Tibial artery (tissue), 4 donors: ENCODE data around the gene TMEM132D.

Source experiments
- DNase-seq, 2 donors: peaks; one replicate each; pipeline ENCODE4 v3.0.0-alpha.2; 2019
- H3K27ac ChIP-seq, 2 donors: fragments of 200-600 bp; sonication (generic) in 1 of 2; 1 replicate in 1 of 2; 2 replicates in 1 of 2; pipeline ENCODE4 v1.5.1; 2018 to 2019; ENCODE audit warnings: mild to moderate bottlenecking in 1 of 2
- H3K27me3 ChIP-seq, 2 donors: fragments of 200-600 bp; sonication (generic) in 1 of 2; one replicate each; pipeline versions ENCODE4 v1.5.1 to v1.6.0; 2016 to 2019
- H3K36me3 ChIP-seq, 3 donors: fragments of 200-600 bp; sonication (generic) in 2 of 3; one replicate each; pipeline ENCODE4 v1.5.1; 2016 to 2019; ENCODE audit warnings: mild to moderate bottlenecking in 2 of 3
- H3K4me1 ChIP-seq, 4 donors: fragments of 200-600 bp; sonication (generic) in 2 of 4; 1 replicate in 3 of 4; 2 replicates in 1 of 4; pipeline ENCODE4 v1.5.1; 2016 to 2019
- H3K4me3 ChIP-seq, 2 donors: fragments of 200-600 bp; sonication (generic) in 1 of 2; 1 replicate in 1 of 2; 2 replicates in 1 of 2; pipeline ENCODE4 v1.5.1; 2018 to 2019; ENCODE audit warnings: mild to moderate bottlenecking in 2 of 2
- H3K9me3 ChIP-seq, 3 donors: fragments of 200-600 bp; sonication (generic) in 1 of 3; one replicate each; pipeline ENCODE4 v1.5.1; 2016 to 2019
- CTCF ChIP-seq, 2 experiments: fragments of 200-600 bp in 1 of 2; fragments of 450-650 bp in 1 of 2; IDR thresholded peaks; one replicate each; pipeline ENCODE4 v1.5.1; 2017 to 2019; ENCODE audit warnings: antibody characterized with exemption in 2 of 2, mild to moderate bottlenecking in 1 of 2, moderate library complexity in 1 of 2
- intact Hi-C: fragments of 100-400 bp; cut with DNase I; formaldehyde crosslinking; loops from one replicate; pipeline ENCODE4 v1.15.0; 2023; ENCODE audit warnings: low total_unique reads

TMEM132D gene

GRCh38 chr12:129776977-129777667 lies 126.7 kb downstream of the TMEM132D start:
- no peak for DNase-seq
- intact Hi-C loops, result no loop called here

GRCh38 chr12:129772501-129773493 lies 131.0 kb downstream of the TMEM132D start:
- no peaks in the 10 kb centered on the region for H3K36me3 ChIP-seq
- H3K9me3 ChIP-seq, result no peaks in the 10 kb centered on the region
- no peak for TF ChIP-seq CTCF (IDR thresholded peaks at IDR 0.05)
- H3K4me1 ChIP-seq, result no peaks in the 10 kb centered on the region
- no peaks in the 10 kb centered on the region for H3K27me3 ChIP-seq
- intact Hi-C loops, result no loop called here
- no peak overlapping the region for H3K4me3 ChIP-seq
- H3K27ac ChIP-seq, result no peak overlapping the region
- no peak for DNase-seq

More at GRCh38 chr12:129776977-129777667, 126.7 kb downstream of the TMEM132D start:
- no peaks in the 10 kb centered on the region for H3K36me3 ChIP-seq
- no peaks in the 10 kb centered on the region for H3K4me1 ChIP-seq
- no peak overlapping the region for H3K4me3 ChIP-seq
- TF ChIP-seq CTCF (IDR thresholded peaks at IDR 0.05), result no peak
- H3K27me3 ChIP-seq, result no peaks in the 10 kb centered on the region
- no peak overlapping the region for H3K27ac ChIP-seq
- H3K9me3 ChIP-seq, result peaks cover 0 to 4% (median 0%) of the 10 kb centered on the region in 3 donors

- H3K9me3 ChIP-seq, result no peaks in the 10 kb centered on the region
- intact Hi-C loops, result no loop called here
- no peaks in the 10 kb centered on the region for H3K4me1 ChIP-seq
- no peaks in the 10 kb centered on the region for H3K27me3 ChIP-seq
- no peak for DNase-seq
- no peak overlapping the region for H3K4me3 ChIP-seq
- no peak for TF ChIP-seq CTCF (IDR thresholded peaks at IDR 0.05)
- H3K27ac ChIP-seq, result no peak overlapping the region
- H3K36me3 ChIP-seq, result no peaks in the 10 kb centered on the region
Observed at GRCh38 chr12:129771238-129771637, 132.6 kb downstream of the TMEM132D start.

- TF ChIP-seq CTCF (IDR thresholded peaks at IDR 0.05), result no peak
- intact Hi-C loops, result no loop called here
- no peaks in the 10 kb centered on the region for H3K4me1 ChIP-seq
- no peaks in the 10 kb centered on the region for H3K36me3 ChIP-seq
- no peak overlapping the region for H3K4me3 ChIP-seq
- no peak for DNase-seq
- no peak overlapping the region for H3K27ac ChIP-seq
- no peaks in the 10 kb centered on the region for H3K27me3 ChIP-seq
- H3K9me3 ChIP-seq, result no peaks in the 10 kb centered on the region
Observed at GRCh38 chr12:129765719-129766118, 138.1 kb downstream of the TMEM132D start.

- H3K9me3 ChIP-seq, result no peaks in the 10 kb centered on the region
- intact Hi-C loops, result no loop called here
- no peak overlapping the region for H3K4me3 ChIP-seq
- TF ChIP-seq CTCF (IDR thresholded peaks at IDR 0.05), result no peak
- no peaks in the 10 kb centered on the region for H3K36me3 ChIP-seq
- no peak for DNase-seq
- no peak overlapping the region for H3K27ac ChIP-seq
- H3K4me1 ChIP-seq, result no peaks in the 10 kb centered on the region
- no peaks in the 10 kb centered on the region for H3K27me3 ChIP-seq
Observed at GRCh38 chr12:129762436-129762835, 141.4 kb downstream of the TMEM132D start.
